Upper lobe of right lung (tissue), 1 donor: ENCODE measurements around the gene FIG4. TPM values are rescaled to one million over a fixed set of nuclear protein-coding genes. Genes with fewer than 3 reads are reported as not detected.
"Not testable (repeated sequence)": the region's sequence is repeated elsewhere in the genome, so short reads cannot be mapped to it uniquely, and the experiment has no call there.

Experiments
- ATAC-seq: fragments of 200-7000 bp; cut with Tn5 transposase; one replicate; pipeline ENCODE4 v1.9.1; 2020; ENCODE audit warnings: mild to moderate bottlenecking, moderate library complexity
- DNase-seq: peaks from one replicate; pipeline ENCODE4 v3.0.0-alpha.2; 2020
- H3K27ac ChIP-seq: fragments of 200-600 bp; one replicate; pipeline ENCODE4 v1.8.0; 2022
- H3K27me3 ChIP-seq: fragments of 200-600 bp; one replicate; pipeline ENCODE4 v1.8.0; 2022; ENCODE audit warnings: mild to moderate bottlenecking
- H3K36me3 ChIP-seq: fragments of 200-600 bp; one replicate; pipeline ENCODE4 v1.8.0; 2022
- H3K4me1 ChIP-seq: fragments of 200-600 bp; one replicate; pipeline ENCODE4 v1.8.0; 2022
- H3K4me3 ChIP-seq: fragments of 200-600 bp; one replicate; pipeline ENCODE4 v1.8.0; 2022; ENCODE audit warnings: mild to moderate bottlenecking
- H3K9me3 ChIP-seq: fragments of 200-600 bp; one replicate; pipeline ENCODE4 v1.8.0; 2022
- intact Hi-C: fragments of 100-400 bp; cut with DNase I; formaldehyde crosslinking; loops from one replicate; pipeline ENCODE4 v1.11.0; 2022
- total RNA-seq: library from RNA; stranded (reverse); fragmentation: NEBNext Ultra II Directional; extraction: Animal tissue kit (Norgen Biotek cat#: 25700); gene quantifications from one replicate; pipeline ENCODE4 v1.2.1, GENCODE V29; 2021
- TF ChIP-seq, protein P1 (sequence below): fragments of 200-600 bp; IDR thresholded peaks from one replicate; pipeline ENCODE4 v1.8.0; 2022; ENCODE audit warnings: antibody characterized with exemption
- donor health status: DM: no; HTN: yes; CAD: no; lungs with severe emphysema.

Gene FIG4
- total RNA-seq, 1 donor from 2014 or later, result 31.3 TPM

- TF ChIP-seq, protein P1, sequence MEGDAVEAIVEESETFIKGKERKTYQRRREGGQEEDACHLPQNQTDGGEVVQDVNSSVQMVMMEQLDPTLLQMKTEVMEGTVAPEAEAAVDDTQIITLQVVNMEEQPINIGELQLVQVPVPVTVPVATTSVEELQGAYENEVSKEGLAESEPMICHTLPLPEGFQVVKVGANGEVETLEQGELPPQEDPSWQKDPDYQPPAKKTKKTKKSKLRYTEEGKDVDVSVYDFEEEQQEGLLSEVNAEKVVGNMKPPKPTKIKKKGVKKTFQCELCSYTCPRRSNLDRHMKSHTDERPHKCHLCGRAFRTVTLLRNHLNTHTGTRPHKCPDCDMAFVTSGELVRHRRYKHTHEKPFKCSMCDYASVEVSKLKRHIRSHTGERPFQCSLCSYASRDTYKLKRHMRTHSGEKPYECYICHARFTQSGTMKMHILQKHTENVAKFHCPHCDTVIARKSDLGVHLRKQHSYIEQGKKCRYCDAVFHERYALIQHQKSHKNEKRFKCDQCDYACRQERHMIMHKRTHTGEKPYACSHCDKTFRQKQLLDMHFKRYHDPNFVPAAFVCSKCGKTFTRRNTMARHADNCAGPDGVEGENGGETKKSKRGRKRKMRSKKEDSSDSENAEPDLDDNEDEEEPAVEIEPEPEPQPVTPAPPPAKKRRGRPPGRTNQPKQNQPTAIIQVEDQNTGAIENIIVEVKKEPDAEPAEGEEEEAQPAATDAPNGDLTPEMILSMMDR, result no peak
- Histone ChIP-seq H3K27ac (no peak overlapping the region), H3K36me3 (no peaks in the 10 kb centered on the region), H3K9me3 (no peaks in the 10 kb centered on the region), H3K4me3 (no peak overlapping the region), H3K27me3 (no peaks in the 10 kb centered on the region), H3K4me1 (no peaks in the 10 kb centered on the region)
- intact Hi-C loops, result no loop called here
- no peak for ATAC-seq
- DNase-seq, result no peak
Measured at GRCh38 chr6:109816452-109817374, 125.6 kb downstream of the FIG4 start.

GRCh38 chr6:109820706-109821350 lies 129.7 kb downstream of the FIG4 start:
- TF ChIP-seq, protein P1, result no peak
- no peaks in the 10 kb centered on the region for H3K4me1 ChIP-seq
- ATAC-seq (no peak), DNase-seq (no peak)
- intact Hi-C loops, result no loop called here
- H3K9me3 ChIP-seq, result no peaks in the 10 kb centered on the region
- H3K27ac ChIP-seq, result no peak overlapping the region
- no peak overlapping the region for H3K4me3 ChIP-seq
- H3K27me3 ChIP-seq, result no peaks in the 10 kb centered on the region
- H3K36me3 ChIP-seq, result peaks cover 9% of the 10 kb centered on the region

DNA sequence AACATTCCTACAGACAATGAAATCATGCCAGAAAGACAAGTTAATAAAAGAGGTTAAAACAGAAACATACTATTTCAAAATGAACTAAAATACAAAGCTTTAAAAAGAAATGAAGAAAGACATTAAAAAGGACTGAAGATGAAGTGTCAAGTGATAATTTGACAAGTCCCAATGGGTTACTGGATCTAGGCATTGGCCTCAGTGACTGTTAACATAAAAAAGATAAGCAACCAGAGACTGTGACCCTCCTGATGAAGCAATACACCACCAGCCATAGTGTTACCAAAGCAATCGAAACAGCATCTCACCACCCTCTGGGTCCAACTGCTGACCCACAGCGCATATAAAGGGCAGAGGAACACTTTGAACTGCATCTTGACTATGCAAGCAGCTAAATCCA lies 130.3 kb downstream of the FIG4 start:
- Histone ChIP-seq H3K27me3 (no peaks in the 10 kb centered on the region), H3K36me3 (peaks cover 15% of the 10 kb centered on the region), H3K4me3 (no peak overlapping the region), H3K27ac (no peak overlapping the region), H3K9me3 (no peaks in the 10 kb centered on the region), H3K4me1 (no peaks in the 10 kb centered on the region)
- intact Hi-C loops, result no loop called here
- DNase-seq (no peak), ATAC-seq (no peak)
- TF ChIP-seq, protein P1, result no peak

- no peaks in the 10 kb centered on the region for H3K9me3 ChIP-seq
- DNase-seq (no peak), ATAC-seq (no peak)
- TF ChIP-seq, protein P1, result no peak
- no peak overlapping the region for H3K27ac ChIP-seq
- H3K27me3 ChIP-seq, result no peaks in the 10 kb centered on the region
- H3K4me3 ChIP-seq, result no peak overlapping the region
- intact Hi-C loops, result no loop called here
- H3K4me1 ChIP-seq, result no peaks in the 10 kb centered on the region
- H3K36me3 ChIP-seq, result peaks cover 15% of the 10 kb centered on the region
Measured at GRCh38 chr6:109824105-109824504, 133.0 kb downstream of the FIG4 start.

DNA sequence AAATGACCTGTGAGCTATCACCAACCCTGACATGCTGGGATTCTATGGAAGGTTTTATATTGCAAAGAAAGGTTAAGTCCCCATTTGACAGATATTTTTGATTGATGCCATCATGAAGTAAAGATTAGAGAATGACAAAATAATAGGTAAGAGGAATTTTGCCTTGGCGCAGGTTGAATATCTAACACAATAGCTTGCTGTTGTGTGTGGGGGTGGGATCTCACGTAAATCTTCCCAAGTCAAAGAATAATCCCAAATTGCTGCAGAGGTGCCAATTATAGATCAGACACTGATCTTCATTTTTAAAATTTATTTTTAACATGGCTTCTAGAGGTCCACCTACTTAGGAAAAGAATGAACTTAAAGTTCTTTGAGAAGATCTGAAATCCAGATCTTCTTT lies 135.5 kb downstream of the FIG4 start:
- TF ChIP-seq, protein P1, result no peak
- peaks cover 15% of the 10 kb centered on the region for H3K36me3 ChIP-seq
- intact Hi-C loops, result no loop called here
- H3K4me3 ChIP-seq, result no peak overlapping the region
- ATAC-seq, result no peak
- no peak for DNase-seq
- no peaks in the 10 kb centered on the region for H3K9me3 ChIP-seq
- H3K27me3 ChIP-seq, result no peaks in the 10 kb centered on the region
- H3K4me1 ChIP-seq, result no peaks in the 10 kb centered on the region
- H3K27ac ChIP-seq, result no peak overlapping the region

GRCh38 chr6:109831352-109831751 lies 140.3 kb downstream of the FIG4 start:
- H3K36me3 ChIP-seq, intact Hi-C loops, H3K4me1 ChIP-seq, ATAC-seq, H3K27me3 ChIP-seq, H3K9me3 ChIP-seq, H3K27ac ChIP-seq, H3K4me3 ChIP-seq, DNase-seq: not testable (repeated sequence)
